Erythroblast (primary cell): Measurements from ENCODE around the gene NFKBIL1.

Experiments
- GATA1 ChIP-seq: IDR thresholded peaks from 2 replicates; pipeline ENCODE4 v1.6.1; 2011; ENCODE audit warnings: low read depth, mild to moderate bottlenecking, control low read depth, low read length, moderate library complexity
- POLR2A ChIP-seq: IDR thresholded peaks from 2 replicates; pipeline ENCODE4 v1.6.1; 2011; ENCODE audit warnings: mild to moderate bottlenecking, low read length

GRCh38 chr6:31577579-31577966 lies 30.2 kb downstream of the NFKBIL1 start:
- TF ChIP-seq POLR2A = no peak
- no peak for TF ChIP-seq GATA1
